Fibroblast of the aortic adventitia (primary cell): ENCODE data around the gene MT1F. TPM values are rescaled to one million over a fixed set of nuclear protein-coding genes. Genes with fewer than 3 reads are reported as not detected.

Source experiments
- DNase-seq: peaks from one replicate; pipeline ENCODE4 v3.0.0-alpha.2; 2010; ENCODE audit warnings: low read depth
- H3K4me3 ChIP-seq: 2 replicates; pipeline ENCODE4 v1.5.1; 2011; ENCODE audit warnings: low read depth, mild to moderate bottlenecking, control low read depth, low read length, moderate library complexity
- total RNA-seq: library from RNA; depleted of rRNA; stranded (reverse); fragments of >200 nt; gene quantifications from 2 replicates; pipeline ENCODE4 v1.2.3, GENCODE V29; 2012; ENCODE audit warnings: low replicate concordance
- TF ChIP-seq, protein P1 (sequence below): IDR thresholded peaks from 2 replicates; pipeline ENCODE4 v1.5.1; 2011; ENCODE audit warnings: mild to moderate bottlenecking, low read length, control low read depth, inconsistent platforms; ENCODE audit not compliant: insufficient read depth

Gene MT1F
- total RNA-seq, 1 donor, result 0.18 TPM

DNA sequence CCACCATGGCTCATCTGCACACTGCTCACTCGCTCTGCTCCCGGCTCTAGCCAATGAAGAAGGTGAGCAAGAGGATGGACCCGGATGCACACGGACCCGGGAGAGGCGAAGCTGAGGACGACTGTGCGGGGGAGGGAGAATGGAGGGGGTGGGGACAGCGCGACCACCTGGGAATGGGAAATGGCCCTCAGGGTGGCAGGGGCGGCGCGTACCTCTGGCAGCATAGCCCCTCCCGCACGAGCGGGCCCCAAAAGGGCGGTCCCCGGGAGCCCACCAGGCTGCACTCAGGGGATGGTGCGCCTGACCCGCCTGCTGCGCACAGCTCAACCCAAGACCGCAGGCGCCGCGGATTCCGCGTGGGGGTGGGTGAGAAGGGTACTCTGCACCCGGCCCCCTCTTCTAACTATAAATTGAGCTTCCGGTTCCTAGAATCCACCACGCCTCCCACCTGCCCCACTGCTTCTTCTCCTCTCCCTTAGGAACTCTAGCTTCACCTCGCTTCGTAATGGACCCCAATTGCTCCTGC is 18.0 kb downstream of the MT1F start:
- no peak overlapping the region for H3K4me3 ChIP-seq
- TF ChIP-seq, protein P1, sequence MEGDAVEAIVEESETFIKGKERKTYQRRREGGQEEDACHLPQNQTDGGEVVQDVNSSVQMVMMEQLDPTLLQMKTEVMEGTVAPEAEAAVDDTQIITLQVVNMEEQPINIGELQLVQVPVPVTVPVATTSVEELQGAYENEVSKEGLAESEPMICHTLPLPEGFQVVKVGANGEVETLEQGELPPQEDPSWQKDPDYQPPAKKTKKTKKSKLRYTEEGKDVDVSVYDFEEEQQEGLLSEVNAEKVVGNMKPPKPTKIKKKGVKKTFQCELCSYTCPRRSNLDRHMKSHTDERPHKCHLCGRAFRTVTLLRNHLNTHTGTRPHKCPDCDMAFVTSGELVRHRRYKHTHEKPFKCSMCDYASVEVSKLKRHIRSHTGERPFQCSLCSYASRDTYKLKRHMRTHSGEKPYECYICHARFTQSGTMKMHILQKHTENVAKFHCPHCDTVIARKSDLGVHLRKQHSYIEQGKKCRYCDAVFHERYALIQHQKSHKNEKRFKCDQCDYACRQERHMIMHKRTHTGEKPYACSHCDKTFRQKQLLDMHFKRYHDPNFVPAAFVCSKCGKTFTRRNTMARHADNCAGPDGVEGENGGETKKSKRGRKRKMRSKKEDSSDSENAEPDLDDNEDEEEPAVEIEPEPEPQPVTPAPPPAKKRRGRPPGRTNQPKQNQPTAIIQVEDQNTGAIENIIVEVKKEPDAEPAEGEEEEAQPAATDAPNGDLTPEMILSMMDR, result no peak
- no peak for DNase-seq

DNA sequence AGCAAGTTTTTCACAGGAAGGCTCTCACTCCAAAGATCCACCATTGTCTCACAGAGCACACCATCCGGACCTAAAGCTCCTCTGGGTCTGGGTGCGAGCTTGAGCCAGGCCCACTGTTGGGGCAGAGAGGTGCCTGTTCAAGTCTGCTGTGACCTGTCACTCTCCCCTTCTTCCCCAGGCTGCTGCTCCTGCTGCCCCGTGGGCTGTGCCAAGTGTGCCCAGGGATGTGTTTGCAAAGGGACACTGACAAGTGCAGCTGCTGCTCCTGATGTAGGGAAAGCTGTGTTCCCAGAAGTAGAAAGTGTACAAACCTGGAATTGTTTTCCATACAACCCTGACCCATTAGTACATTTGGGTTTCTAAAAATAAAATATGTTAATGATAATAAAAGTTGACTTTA is 19.7 kb downstream of the MT1F start:
- no peak for DNase-seq
- no peak overlapping the region for H3K4me3 ChIP-seq
- TF ChIP-seq, protein P1, result no peak

DNA sequence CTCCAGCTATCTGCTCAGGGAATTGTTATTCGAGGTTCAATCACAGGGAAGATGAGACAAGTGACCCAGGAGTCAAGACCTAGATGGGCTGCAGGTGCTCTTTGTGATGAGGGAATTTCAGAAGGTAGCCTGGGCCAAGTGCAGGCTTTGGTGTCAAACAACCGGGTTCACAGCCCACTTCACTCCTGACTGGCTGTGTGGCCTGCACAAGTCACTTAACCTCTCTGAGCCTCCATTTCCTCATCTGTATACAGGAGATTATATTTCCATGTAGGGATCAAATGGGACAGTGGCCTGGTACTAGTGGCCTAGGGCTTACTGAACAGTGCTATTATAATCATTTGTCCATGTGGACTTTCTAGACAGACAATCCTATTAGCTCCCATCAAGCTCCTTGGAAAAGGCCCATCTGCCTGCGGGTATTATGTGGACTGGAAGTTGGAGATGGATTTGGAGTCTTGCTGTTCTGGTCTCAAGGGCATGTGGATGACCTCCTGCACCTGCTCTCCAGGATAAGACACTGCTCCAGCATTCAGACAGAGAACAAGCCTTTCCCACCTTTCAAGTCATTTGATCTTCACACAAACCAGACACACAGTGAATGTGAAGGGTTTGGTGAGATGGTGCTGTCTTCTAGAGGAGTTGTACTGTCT is 21.4 kb downstream of the MT1F start:
- TF ChIP-seq, protein P1, result no peak
- no peak overlapping the region for H3K4me3 ChIP-seq
- DNase-seq, result no peak

DNA sequence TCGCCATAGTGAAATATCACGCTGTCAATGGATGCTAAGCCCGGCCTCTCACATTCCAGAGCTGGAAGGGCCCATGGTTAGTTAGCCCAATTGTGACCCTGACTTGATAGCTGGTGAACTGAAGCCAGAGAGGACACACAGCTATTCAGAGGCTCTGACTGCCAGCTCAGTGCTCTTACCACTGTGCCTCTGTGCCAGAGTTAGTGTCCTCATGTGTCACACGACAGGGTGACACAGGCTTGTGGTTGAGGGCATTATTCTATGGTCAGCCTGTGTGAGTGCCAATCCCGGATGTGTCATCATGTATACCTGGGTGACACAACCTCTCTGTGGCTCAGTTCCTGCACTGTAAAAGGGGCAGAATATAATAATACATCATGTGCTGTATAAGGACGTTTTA is 22.1 kb downstream of the MT1F start:
- no peak overlapping the region for H3K4me3 ChIP-seq
- DNase-seq, result no peak
- TF ChIP-seq, protein P1, result no peak

DNA sequence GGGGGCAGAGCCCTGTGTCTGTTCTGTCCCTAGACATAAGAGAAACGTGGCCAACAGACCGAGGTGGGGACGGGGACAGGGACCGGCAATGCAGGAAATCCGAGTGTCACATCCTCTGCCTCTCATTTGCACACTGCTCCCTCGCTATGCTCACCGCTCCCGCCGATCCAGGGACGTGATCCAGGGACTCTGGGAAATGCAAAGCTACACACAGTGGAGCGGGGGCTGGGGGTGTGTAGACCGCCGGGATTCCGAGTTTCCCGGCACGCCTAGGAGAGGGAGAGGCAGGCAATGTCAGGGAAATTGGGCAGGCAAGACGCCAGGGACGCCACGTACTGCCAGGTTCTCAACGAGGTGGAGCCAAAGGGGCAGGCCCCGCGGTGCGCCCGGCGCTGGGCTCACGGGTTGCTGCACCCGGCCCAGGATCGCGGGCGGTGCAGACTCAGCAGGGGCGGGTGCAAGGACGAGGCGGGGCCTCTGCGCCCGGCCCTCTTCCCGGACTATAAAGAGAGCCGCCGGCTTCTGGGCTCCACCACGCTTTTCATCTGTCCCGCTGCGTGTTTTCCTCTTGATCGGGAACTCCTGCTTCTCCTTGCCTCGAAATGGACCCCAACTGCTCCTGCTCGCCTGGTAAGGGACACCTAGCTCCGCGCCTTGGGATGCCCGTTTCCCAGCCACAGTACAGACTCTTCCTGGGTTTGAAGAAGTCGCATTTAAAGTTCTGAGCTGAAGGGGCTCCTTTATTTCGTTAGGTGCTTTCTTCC is 24.4 kb downstream of the MT1F start, which contains the start of gene MT1X:
Gene MT1X (plus strand): TSS at position 532 of the 764 bp plus-strand sequence. CDS start 71 bp downstream, at position 603.
- DNase-seq, result peak; percentile 89
- TF ChIP-seq, protein P1, result no peak
- peak within 1 kb of the TSS; percentile 79 for H3K4me3 ChIP-seq

DNA sequence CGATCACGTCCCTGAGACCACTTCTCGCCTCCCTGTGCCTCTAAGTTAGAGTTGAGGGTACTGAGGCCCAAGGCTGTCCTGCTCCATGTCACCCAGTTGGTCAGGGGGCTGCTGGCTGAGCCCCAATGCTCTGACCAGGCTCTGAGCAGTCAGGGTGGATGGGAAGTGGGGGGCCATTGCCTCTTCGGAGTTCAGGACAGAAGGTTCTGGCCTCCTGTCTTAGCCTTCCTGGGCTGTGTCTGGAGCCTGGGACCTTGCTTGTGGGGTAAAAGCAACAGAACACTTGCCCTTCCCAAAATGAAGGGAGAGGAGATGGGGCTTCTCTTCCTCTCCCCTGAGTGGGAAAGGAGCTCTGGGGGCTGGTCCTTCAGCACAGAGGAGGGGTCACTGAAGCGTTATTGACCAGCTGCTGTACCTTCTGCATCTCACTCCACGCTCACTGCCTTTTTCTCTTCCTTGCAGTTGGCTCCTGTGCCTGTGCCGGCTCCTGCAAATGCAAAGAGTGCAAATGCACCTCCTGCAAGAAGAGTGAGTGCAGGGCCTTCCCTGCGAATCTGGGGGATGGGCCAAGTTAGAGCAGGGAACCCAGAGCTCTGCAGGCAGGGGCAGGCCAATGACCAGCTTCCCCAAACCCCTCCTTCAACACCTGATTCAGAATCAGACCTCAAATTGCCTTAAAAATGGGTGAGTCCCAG is 25.1 kb downstream of the MT1F start:
- H3K4me3 ChIP-seq, result peak overlapping the region; percentile 79
- no peak for DNase-seq
- TF ChIP-seq, protein P1, result no peak
